ENCODE data around the gene THAP8. TPM values are rescaled to one million over a fixed set of nuclear protein-coding genes. Genes with fewer than 3 reads are reported as not detected.

Gene THAP8
- total RNA-seq, 1 donor from 2014 or later, result 2.1 TPM

- Histone ChIP-seq H3K36me3 (ENCODE audit: control insufficient read depth in 3 of 3, insufficient read depth in 3 of 3, low read length in 3 of 3) (peaks cover 6 to 13% (median 7%) of the 10 kb centered on the region in 3 donors), H3K9me3 (ENCODE audit: control insufficient read depth in 3 of 3, low read length in 3 of 3) (no peaks in the 10 kb centered on the region), H3K4me3 (ENCODE audit: low read length in 3 of 3) (peak within 1 kb of the TSS; percentile 43 to 49 (median 49)), H3K27me3 (ENCODE audit: control insufficient read depth in 3 of 3, insufficient read depth in 3 of 3, low read length in 3 of 3) (peaks cover 3 to 10% (median 4%) of the 10 kb centered on the region in 3 donors), H3K4me1 (ENCODE audit: control insufficient read depth in 3 of 3, insufficient read depth in 3 of 3, low read length in 3 of 3) (peaks cover 0 to 5% (median 4%) of the 10 kb centered on the region in 3 donors), H3K27ac (ENCODE audit: low read depth, low read length) (no peak within 1 kb of the TSS), H3K9ac (ENCODE audit: low read depth in 1 of 3, low read length in 3 of 3) (peak within 1 kb of the TSS in 1 of 3 donors; percentile 45)
These were observed 21.6 kb downstream of the THAP8 start, which contains the start of gene CLIP3 for GRCh38 chr19:36032251-36033104. TSS of gene CLIP3 (minus strand) at chr19:36032873. CDS start at chr19:36032357, 516 bp downstream.

- peaks cover 7 to 10% (median 8%) of the 10 kb centered on the region in 3 donors for H3K36me3 ChIP-seq (ENCODE audit: control insufficient read depth in 3 of 3, insufficient read depth in 3 of 3, low read length in 3 of 3)
- H3K27me3 ChIP-seq (ENCODE audit: control insufficient read depth in 3 of 3, insufficient read depth in 3 of 3, low read length in 3 of 3), result peaks cover 3 to 10% (median 4%) of the 10 kb centered on the region in 3 donors
- H3K4me3 ChIP-seq (ENCODE audit: low read length in 3 of 3), result no peak overlapping the region
- no peak overlapping the region for H3K27ac ChIP-seq (ENCODE audit: low read depth, low read length)
- H3K9ac ChIP-seq (ENCODE audit: low read depth in 1 of 3, low read length in 3 of 3), result no peak overlapping the region
- no peaks in the 10 kb centered on the region for H3K9me3 ChIP-seq (ENCODE audit: control insufficient read depth in 3 of 3, low read length in 3 of 3)
- peaks cover 0 to 5% (median 4%) of the 10 kb centered on the region in 3 donors for H3K4me1 ChIP-seq (ENCODE audit: control insufficient read depth in 3 of 3, insufficient read depth in 3 of 3, low read length in 3 of 3)
These were observed 22.8 kb downstream of the THAP8 start for GRCh38 chr19:36031308-36031707.

- Histone ChIP-seq H3K9ac (ENCODE audit: low read depth in 1 of 3, low read length in 3 of 3) (no peak overlapping the region), H3K9me3 (ENCODE audit: control insufficient read depth in 3 of 3, low read length in 3 of 3) (no peaks in the 10 kb centered on the region), H3K27ac (ENCODE audit: low read depth, low read length) (no peak overlapping the region), H3K36me3 (ENCODE audit: control insufficient read depth in 3 of 3, insufficient read depth in 3 of 3, low read length in 3 of 3) (peaks cover 4 to 9% (median 7%) of the 10 kb centered on the region in 3 donors), H3K4me3 (ENCODE audit: low read length in 3 of 3) (no peak overlapping the region), H3K27me3 (ENCODE audit: control insufficient read depth in 3 of 3, insufficient read depth in 3 of 3, low read length in 3 of 3) (peaks cover 3 to 10% (median 4%) of the 10 kb centered on the region in 3 donors), H3K4me1 (ENCODE audit: control insufficient read depth in 3 of 3, insufficient read depth in 3 of 3, low read length in 3 of 3) (peaks cover 0 to 5% (median 4%) of the 10 kb centered on the region in 3 donors)
These were observed 23.6 kb downstream of the THAP8 start for GRCh38 chr19:36030264-36031148.

- no peak overlapping the region for H3K27ac ChIP-seq (ENCODE audit: low read depth, low read length)
- no peak overlapping the region for H3K9ac ChIP-seq (ENCODE audit: low read depth in 1 of 3, low read length in 3 of 3)
- H3K4me1 ChIP-seq (ENCODE audit: control insufficient read depth in 3 of 3, insufficient read depth in 3 of 3, low read length in 3 of 3), result peaks cover 0 to 5% (median 4%) of the 10 kb centered on the region in 3 donors
- H3K27me3 ChIP-seq (ENCODE audit: control insufficient read depth in 3 of 3, insufficient read depth in 3 of 3, low read length in 3 of 3), result peaks cover 0 to 6% (median 3%) of the 10 kb centered on the region in 3 donors
- peaks cover 0 to 6% (median 6%) of the 10 kb centered on the region in 3 donors for H3K36me3 ChIP-seq (ENCODE audit: control insufficient read depth in 3 of 3, insufficient read depth in 3 of 3, low read length in 3 of 3)
- no peak overlapping the region for H3K4me3 ChIP-seq (ENCODE audit: low read length in 3 of 3)
- no peaks in the 10 kb centered on the region for H3K9me3 ChIP-seq (ENCODE audit: control insufficient read depth in 3 of 3, low read length in 3 of 3)
These were observed 25.6 kb downstream of the THAP8 start for GRCh38 chr19:36028313-36029041.

GRCh38 chr19:36027696-36028095 is 26.4 kb downstream of the THAP8 start:
- no peak overlapping the region for H3K27ac ChIP-seq (ENCODE audit: low read depth, low read length)
- H3K9ac ChIP-seq (ENCODE audit: low read depth in 1 of 3, low read length in 3 of 3), result no peak overlapping the region
- no peak overlapping the region for H3K4me3 ChIP-seq (ENCODE audit: low read length in 3 of 3)
- peaks cover 0 to under 1% (median 0%) of the 10 kb centered on the region in 3 donors for H3K27me3 ChIP-seq (ENCODE audit: control insufficient read depth in 3 of 3, insufficient read depth in 3 of 3, low read length in 3 of 3)
- peaks cover 2 to 6% (median 6%) of the 10 kb centered on the region in 3 donors for H3K36me3 ChIP-seq (ENCODE audit: control insufficient read depth in 3 of 3, insufficient read depth in 3 of 3, low read length in 3 of 3)
- H3K9me3 ChIP-seq (ENCODE audit: control insufficient read depth in 3 of 3, low read length in 3 of 3), result no peaks in the 10 kb centered on the region
- H3K4me1 ChIP-seq (ENCODE audit: control insufficient read depth in 3 of 3, insufficient read depth in 3 of 3, low read length in 3 of 3), result no peaks in the 10 kb centered on the region

- Histone ChIP-seq H3K9ac (ENCODE audit: low read depth in 1 of 3, low read length in 3 of 3) (no peak overlapping the region), H3K27me3 (ENCODE audit: control insufficient read depth in 3 of 3, insufficient read depth in 3 of 3, low read length in 3 of 3) (no peaks in the 10 kb centered on the region), H3K4me3 (ENCODE audit: low read length in 3 of 3) (no peak overlapping the region), H3K36me3 (ENCODE audit: control insufficient read depth in 3 of 3, insufficient read depth in 3 of 3, low read length in 3 of 3) (peaks cover 6 to 9% (median 6%) of the 10 kb centered on the region in 3 donors), H3K27ac (ENCODE audit: low read depth, low read length) (no peak overlapping the region), H3K9me3 (ENCODE audit: control insufficient read depth in 3 of 3, low read length in 3 of 3) (no peaks in the 10 kb centered on the region), H3K4me1 (ENCODE audit: control insufficient read depth in 3 of 3, insufficient read depth in 3 of 3, low read length in 3 of 3) (no peaks in the 10 kb centered on the region)
These were observed 27.8 kb downstream of the THAP8 start for GRCh38 chr19:36026091-36026876.

- Histone ChIP-seq H3K4me1 (ENCODE audit: control insufficient read depth in 3 of 3, insufficient read depth in 3 of 3, low read length in 3 of 3) (no peaks in the 10 kb centered on the region), H3K27ac (ENCODE audit: low read depth, low read length) (no peak overlapping the region), H3K9me3 (ENCODE audit: control insufficient read depth in 3 of 3, low read length in 3 of 3) (no peaks in the 10 kb centered on the region), H3K4me3 (ENCODE audit: low read length in 3 of 3) (no peak overlapping the region), H3K27me3 (ENCODE audit: control insufficient read depth in 3 of 3, insufficient read depth in 3 of 3, low read length in 3 of 3) (no peaks in the 10 kb centered on the region), H3K36me3 (ENCODE audit: control insufficient read depth in 3 of 3, insufficient read depth in 3 of 3, low read length in 3 of 3) (peaks cover 6 to 9% (median 9%) of the 10 kb centered on the region in 3 donors), H3K9ac (ENCODE audit: low read depth in 1 of 3, low read length in 3 of 3) (no peak overlapping the region)
These were observed 28.5 kb downstream of the THAP8 start for GRCh38 chr19:36025541-36025940.

- Histone ChIP-seq H3K9ac (ENCODE audit: low read depth in 1 of 3, low read length in 3 of 3) (no peak overlapping the region), H3K9me3 (ENCODE audit: control insufficient read depth in 3 of 3, low read length in 3 of 3) (no peaks in the 10 kb centered on the region), H3K4me3 (ENCODE audit: low read length in 3 of 3) (no peak overlapping the region), H3K27me3 (ENCODE audit: control insufficient read depth in 3 of 3, insufficient read depth in 3 of 3, low read length in 3 of 3) (no peaks in the 10 kb centered on the region), H3K4me1 (ENCODE audit: control insufficient read depth in 3 of 3, insufficient read depth in 3 of 3, low read length in 3 of 3) (no peaks in the 10 kb centered on the region), H3K27ac (ENCODE audit: low read depth, low read length) (no peak overlapping the region), H3K36me3 (ENCODE audit: control insufficient read depth in 3 of 3, insufficient read depth in 3 of 3, low read length in 3 of 3) (peaks cover 6 to 11% (median 9%) of the 10 kb centered on the region in 3 donors)
These were observed 30.7 kb downstream of the THAP8 start for GRCh38 chr19:36023432-36023831.
